AG08395 (cell line): ENCODE results near the gene ATP8A1.
A peak's percentile ranks its signal among the peaks of the same experiment; 100 is the strongest.

Experiments used
- DNase-seq: peaks from one replicate; pipeline ENCODE4 v3.0.0; 2012; ENCODE audit warnings: mixed read lengths, low spot score

ATP8A1 gene

GRCh38 chr4:42568610-42569207, 88.2 kb downstream of the ATP8A1 start:
- DNase-seq = peak; percentile 48

- no peak for DNase-seq
These were observed 90.1 kb downstream of the ATP8A1 start for GRCh38 chr4:42566835-42567234.

GRCh38 chr4:42562016-42562415, 94.9 kb downstream of the ATP8A1 start:
- DNase-seq = no peak

GRCh38 chr4:42561031-42561430, 95.9 kb downstream of the ATP8A1 start:
- DNase-seq = no peak

- no peak for DNase-seq
These were observed 96.4 kb downstream of the ATP8A1 start for GRCh38 chr4:42560467-42560861.

- DNase-seq = no peak
These were observed 98.7 kb downstream of the ATP8A1 start for GRCh38 chr4:42558156-42558555.

- DNase-seq = peak; percentile 2
These were observed 101.1 kb downstream of the ATP8A1 start for GRCh38 chr4:42555828-42556227.

GRCh38 chr4:42554072-42554471, 102.8 kb downstream of the ATP8A1 start:
- DNase-seq = no peak

GRCh38 chr4:42549896-42550295, 107.0 kb downstream of the ATP8A1 start:
- DNase-seq = no peak

GRCh38 chr4:42547805-42548204, 109.1 kb downstream of the ATP8A1 start:
- DNase-seq = no peak

- DNase-seq = no peak
These were observed 113.1 kb downstream of the ATP8A1 start for GRCh38 chr4:42543762-42544161.

- DNase-seq = no peak
These were observed 113.8 kb downstream of the ATP8A1 start for GRCh38 chr4:42543126-42543525.

- no peak for DNase-seq
These were observed 115.3 kb downstream of the ATP8A1 start for GRCh38 chr4:42541647-42542046.

GRCh38 chr4:42533042-42533441, 123.9 kb downstream of the ATP8A1 start:
- DNase-seq = no peak

- DNase-seq = no peak
These were observed 125.4 kb downstream of the ATP8A1 start for GRCh38 chr4:42531341-42532030.

GRCh38 chr4:42523066-42523718, 133.7 kb downstream of the ATP8A1 start:
- DNase-seq = no peak

- DNase-seq = peak; percentile 58
These were observed 137.0 kb downstream of the ATP8A1 start for GRCh38 chr4:42519803-42520417.

- DNase-seq = peak; percentile 2
These were observed 141.6 kb downstream of the ATP8A1 start for GRCh38 chr4:42515156-42515884.

- DNase-seq = no peak
These were observed 143.0 kb downstream of the ATP8A1 start for GRCh38 chr4:42513748-42514492.

GRCh38 chr4:42512226-42512625, 144.7 kb downstream of the ATP8A1 start:
- no peak for DNase-seq

GRCh38 chr4:42510225-42510624, 146.7 kb downstream of the ATP8A1 start:
- DNase-seq = no peak
